ENCODE results near the gene DNAJB6. TPM values are rescaled to one million over a fixed set of nuclear protein-coding genes. Genes with fewer than 3 reads are reported as not detected.

The DNAJB6 gene
- total and polyA plus RNA-seq, 9 donors: 79.0 to 154 (median 89.2) TPM

- Histone ChIP-seq H3K4me3 (no peak overlapping the region), H3K27me3 (no peaks in the 10 kb centered on the region), H3K27ac (no peak overlapping the region), H3K36me3 (no peaks in the 10 kb centered on the region), H3K9me3 (no peaks in the 10 kb centered on the region), H3K4me1 (ENCODE audit: insufficient read depth) (peaks cover 1% of the 10 kb centered on the region)
- no peak for TF ChIP-seq CTCF (IDR thresholded peaks at IDR 0.05)
- no peak for TF ChIP-seq POLR2A (IDR thresholded peaks at IDR 0.05)
- TF ChIP-seq EP300 (IDR thresholded peaks at IDR 0.05): no peak
- intact Hi-C loops (cut with DNase I): no loop called here
- WGBS, 3 donors: 19 to 40% (median 33%) methylated on average over 6 of the region's 6 CpGs
- DNase-seq: peak in 2 of 5 donors; percentile 26 to 53
These were observed 25.9 kb downstream of the DNAJB6 start for GRCh38 chr7:157362729-157363128.

GRCh38 chr7:157366722-157367121 lies 29.9 kb downstream of the DNAJB6 start:
- H3K9me3 ChIP-seq: no peaks in the 10 kb centered on the region
- H3K27me3 ChIP-seq: no peaks in the 10 kb centered on the region
- no peaks in the 10 kb centered on the region for H3K36me3 ChIP-seq
- 97 to 98% (median 98%) methylated on average over 8 of the region's 8 CpGs for WGBS, 3 donors
- intact Hi-C loops (cut with DNase I): no loop called here
- H3K4me1 ChIP-seq (ENCODE audit: insufficient read depth): no peaks in the 10 kb centered on the region
- no peak overlapping the region for H3K27ac ChIP-seq
- H3K4me3 ChIP-seq: no peak overlapping the region
- no peak for DNase-seq
- TF ChIP-seq EP300 (IDR thresholded peaks at IDR 0.05) (no peak), POLR2A (IDR thresholded peaks at IDR 0.05) (no peak), CTCF (IDR thresholded peaks at IDR 0.05) (no peak)

GRCh38 chr7:157368955-157369354 lies 32.2 kb downstream of the DNAJB6 start:
- WGBS, 3 donors: 92 to 94% (median 93%) methylated on average over 7 of the region's 7 CpGs
- H3K9me3 ChIP-seq: no peaks in the 10 kb centered on the region
- no peak overlapping the region for H3K27ac ChIP-seq
- H3K4me3 ChIP-seq: no peak overlapping the region
- no peaks in the 10 kb centered on the region for H3K36me3 ChIP-seq
- TF ChIP-seq EP300 (IDR thresholded peaks at IDR 0.05) (no peak), POLR2A (IDR thresholded peaks at IDR 0.05) (no peak), CTCF (IDR thresholded peaks at IDR 0.05) (no peak)
- no peak for DNase-seq
- no peaks in the 10 kb centered on the region for H3K27me3 ChIP-seq
- H3K4me1 ChIP-seq (ENCODE audit: insufficient read depth): no peaks in the 10 kb centered on the region
- intact Hi-C loops (cut with DNase I): no loop called here

GRCh38 chr7:157370742-157371141 lies 33.9 kb downstream of the DNAJB6 start:
- intact Hi-C loops (cut with DNase I): no loop called here
- Histone ChIP-seq H3K36me3 (no peaks in the 10 kb centered on the region), H3K27ac (no peak overlapping the region), H3K9me3 (no peaks in the 10 kb centered on the region), H3K27me3 (no peaks in the 10 kb centered on the region), H3K4me1 (ENCODE audit: insufficient read depth) (no peaks in the 10 kb centered on the region), H3K4me3 (no peak overlapping the region)
- no peak for DNase-seq
- TF ChIP-seq POLR2A (IDR thresholded peaks at IDR 0.05) (no peak), CTCF (IDR thresholded peaks at IDR 0.05) (no peak), EP300 (IDR thresholded peaks at IDR 0.05) (no peak)
- 96 to 98% (median 97%) methylated on average over 10 of the region's 10 CpGs for WGBS, 3 donors
